ENCODE measurements around the gene ZNF385B.
"Not testable (repeated sequence)": the region's sequence is repeated elsewhere in the genome, so short reads cannot be mapped to it uniquely, and the experiment has no call there.

The ZNF385B gene

DNA sequence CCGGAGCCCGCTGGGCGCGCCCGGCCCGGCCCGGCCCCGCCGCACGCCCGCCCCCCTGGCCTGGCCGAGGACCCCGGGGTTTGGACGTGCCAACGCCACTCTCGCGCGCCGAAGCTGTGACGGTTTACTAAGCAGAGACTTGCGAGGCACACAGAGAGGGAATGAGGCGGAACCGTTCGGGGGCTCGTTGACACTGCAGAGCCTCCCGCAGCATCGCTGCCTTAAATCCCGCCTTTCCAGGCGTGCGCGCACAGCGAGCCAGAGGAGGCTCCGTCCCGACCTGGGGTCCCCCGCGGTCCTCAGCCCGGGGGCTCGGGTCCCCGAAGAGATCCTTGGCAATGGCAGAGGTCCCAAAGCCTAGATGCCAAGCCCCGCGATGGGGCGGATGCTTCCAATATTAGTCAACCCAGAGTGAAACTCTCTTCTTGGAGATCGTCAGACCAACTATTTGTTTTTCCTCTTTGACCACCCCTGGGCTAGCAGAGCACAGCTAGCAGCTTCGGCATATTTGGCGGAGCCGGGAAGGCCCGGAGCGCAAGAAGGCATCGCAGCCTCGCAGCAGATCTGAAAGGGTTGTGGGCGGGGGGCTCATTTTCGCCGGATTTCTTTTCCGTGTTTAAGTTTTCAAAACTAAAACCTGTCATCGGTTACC, at the start of gene ZNF385B:
ZNF385B (minus strand) TSS at position 197 of the 652 bp plus-strand sequence.
- peak; percentile 4 for DNase-seq
- in situ Hi-C loops (cut with HindIII; ENCODE audit: low pct_ligation_motif_present, low pct_unique_long_range_greater_than_20kb, low sequenced_read_pairs): no loop called here

GRCh38 chr2:179910735-179911113, 49.3 kb upstream of the ZNF385B start:
- in situ Hi-C loops (cut with HindIII; ENCODE audit: low pct_ligation_motif_present, low pct_unique_long_range_greater_than_20kb, low sequenced_read_pairs): no loop called here
- no peak for DNase-seq

- in situ Hi-C loops (cut with HindIII; ENCODE audit: low pct_ligation_motif_present, low pct_unique_long_range_greater_than_20kb, low sequenced_read_pairs): no loop called here
- no peak for DNase-seq
Measured at GRCh38 chr2:179909845-179910734, 48.7 kb upstream of the ZNF385B start.

GRCh38 chr2:179900655-179901054, 39.2 kb upstream of the ZNF385B start:
- in situ Hi-C loops (cut with HindIII; ENCODE audit: low pct_ligation_motif_present, low pct_unique_long_range_greater_than_20kb, low sequenced_read_pairs): no loop called here
- no peak for DNase-seq

GRCh38 chr2:179899666-179900065, 38.3 kb upstream of the ZNF385B start:
- in situ Hi-C loops (cut with HindIII; ENCODE audit: low pct_ligation_motif_present, low pct_unique_long_range_greater_than_20kb, low sequenced_read_pairs): no loop called here
- no peak for DNase-seq

GRCh38 chr2:179898873-179899272, 37.5 kb upstream of the ZNF385B start:
- in situ Hi-C loops (cut with HindIII; ENCODE audit: low pct_ligation_motif_present, low pct_unique_long_range_greater_than_20kb, low sequenced_read_pairs): no loop called here
- DNase-seq: peak; percentile 48

DNA sequence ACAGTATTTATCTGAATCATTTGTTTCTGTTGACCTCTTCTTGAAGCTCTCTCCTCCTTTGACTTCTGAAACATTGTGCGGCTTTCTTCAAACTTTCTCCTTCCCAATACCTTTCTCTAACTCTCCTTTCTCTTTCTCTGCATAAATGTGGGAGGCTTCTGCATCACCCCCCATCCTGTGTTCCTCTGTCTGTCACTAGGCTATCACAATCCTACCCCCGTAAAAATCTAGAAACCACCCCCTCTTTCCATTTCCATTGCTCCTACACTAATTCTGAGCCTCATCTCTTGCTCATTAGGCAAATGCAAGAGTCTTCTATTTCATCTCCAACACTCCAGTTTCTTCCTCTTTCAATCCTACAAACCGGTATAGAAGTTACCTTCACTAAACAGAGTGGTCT, 32.2 kb upstream of the ZNF385B start:
- DNase-seq: no peak
- in situ Hi-C loops (cut with HindIII; ENCODE audit: low pct_ligation_motif_present, low pct_unique_long_range_greater_than_20kb, low sequenced_read_pairs): no loop called here

GRCh38 chr2:179891237-179891636, 29.8 kb upstream of the ZNF385B start:
- in situ Hi-C loops (cut with HindIII; ENCODE audit: low pct_ligation_motif_present, low pct_unique_long_range_greater_than_20kb, low sequenced_read_pairs): no loop called here
- no peak for DNase-seq

DNA sequence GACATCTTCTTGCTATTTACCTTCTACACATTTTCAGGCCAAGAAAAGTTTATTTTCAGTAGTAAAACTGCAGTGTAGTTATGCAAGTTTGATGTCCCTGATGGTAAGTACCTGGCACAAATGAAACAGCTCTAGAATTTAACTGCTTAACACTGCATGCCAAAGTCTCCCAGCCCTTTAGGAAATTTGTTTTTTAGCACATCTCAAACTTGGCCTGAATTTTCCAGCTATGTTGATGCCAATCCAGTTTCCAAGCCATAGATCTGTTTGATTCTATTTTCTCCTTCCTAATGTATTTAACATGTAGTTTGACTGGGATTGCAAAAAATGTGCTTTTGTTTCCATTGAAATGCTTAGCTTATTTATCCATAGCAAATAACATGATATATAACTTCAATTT, 29.3 kb upstream of the ZNF385B start:
- DNase-seq: no peak
- in situ Hi-C loops (cut with HindIII; ENCODE audit: low pct_ligation_motif_present, low pct_unique_long_range_greater_than_20kb, low sequenced_read_pairs): no loop called here

DNA sequence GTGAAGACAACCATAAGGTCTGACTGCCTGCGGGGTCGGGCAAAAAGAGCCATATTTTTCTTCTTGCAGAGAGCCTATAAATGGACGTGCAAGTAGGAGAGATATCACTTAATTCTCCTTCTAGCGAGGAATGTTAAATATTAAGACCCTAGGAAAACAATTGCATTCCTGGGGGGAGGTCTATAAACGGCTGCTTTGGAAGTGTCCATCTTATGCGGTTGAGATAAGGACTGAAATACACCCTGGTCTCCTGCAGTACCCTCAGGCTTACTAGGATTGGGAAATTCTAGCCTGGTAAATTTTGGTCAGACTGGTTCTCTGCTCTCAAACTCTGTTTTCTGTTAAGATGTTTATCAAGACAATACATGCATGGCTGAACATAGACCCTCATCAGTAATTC, 27.2 kb upstream of the ZNF385B start:
- DNase-seq; in situ Hi-C loops (cut with HindIII; ENCODE audit: low pct_ligation_motif_present, low pct_unique_long_range_greater_than_20kb, low sequenced_read_pairs): not testable (repeated sequence)

DNA sequence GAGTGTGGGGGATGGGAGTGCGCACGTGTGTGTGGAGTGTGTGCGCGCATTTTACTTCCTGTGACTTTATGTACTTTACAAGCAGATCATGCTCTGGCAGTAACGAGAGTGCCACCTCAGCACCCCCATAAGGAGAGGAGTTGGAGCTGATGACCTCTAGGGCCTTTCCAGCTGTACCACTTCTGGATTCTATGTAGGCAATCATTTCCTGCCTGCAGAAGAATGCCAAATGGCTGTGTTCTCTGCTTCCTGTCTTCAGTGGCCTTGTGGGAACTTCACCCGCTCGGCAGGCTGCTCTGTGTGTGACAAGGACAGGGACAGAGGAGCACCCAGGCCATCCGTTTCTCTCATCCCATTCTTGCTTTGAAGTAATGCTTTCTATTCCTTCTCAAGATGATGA, 22.8 kb upstream of the ZNF385B start:
- in situ Hi-C loops (cut with HindIII; ENCODE audit: low pct_ligation_motif_present, low pct_unique_long_range_greater_than_20kb, low sequenced_read_pairs): no loop called here
- DNase-seq: no peak

DNA sequence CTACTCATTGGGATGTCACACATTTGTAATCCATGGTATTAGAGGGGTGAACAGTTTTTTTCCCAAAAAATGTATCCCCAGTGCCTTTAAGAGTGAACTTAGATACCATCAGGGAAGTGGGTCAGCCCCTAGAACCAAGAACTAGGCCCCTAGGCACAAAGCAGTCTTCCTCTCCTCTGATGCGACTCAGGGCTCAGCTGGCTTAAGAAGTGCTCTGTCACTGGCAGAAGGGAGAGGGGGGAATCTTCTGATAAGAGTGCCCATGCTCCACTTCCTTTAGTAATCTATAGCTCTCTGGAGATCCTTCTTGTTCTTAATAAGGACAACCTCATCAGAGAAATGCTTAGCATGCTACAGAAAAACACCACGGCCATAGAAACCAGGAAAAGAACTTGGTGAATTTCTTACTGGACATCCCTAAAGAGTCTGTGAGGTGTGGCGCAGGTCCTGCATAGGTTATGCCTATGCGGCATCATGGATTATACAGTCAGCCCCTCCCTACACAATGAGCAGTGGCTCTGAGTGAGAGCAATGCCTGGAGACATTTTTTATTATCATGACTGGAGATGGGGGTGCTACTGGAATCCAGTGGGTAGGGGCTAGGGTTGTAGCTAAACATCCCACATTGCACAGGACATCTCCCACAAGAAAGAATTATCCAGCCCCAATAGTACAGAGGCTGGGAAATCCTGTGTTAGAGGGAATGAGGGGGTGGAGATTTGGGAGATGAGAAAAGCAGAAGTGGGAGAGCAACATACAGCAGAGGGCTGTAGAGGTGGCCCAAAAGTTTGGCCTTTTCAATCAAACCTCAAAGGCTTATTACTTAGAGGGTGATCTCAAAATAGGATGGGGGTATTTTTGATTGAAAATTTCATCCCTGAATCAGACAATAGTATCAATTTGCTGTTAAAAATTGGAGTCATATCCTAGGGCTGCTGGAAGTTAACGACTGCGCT, 21.7 kb upstream of the ZNF385B start:
- DNase-seq: no peak
- in situ Hi-C loops (cut with HindIII; ENCODE audit: low pct_ligation_motif_present, low pct_unique_long_range_greater_than_20kb, low sequenced_read_pairs): no loop called here

- in situ Hi-C loops (cut with HindIII; ENCODE audit: low pct_ligation_motif_present, low pct_unique_long_range_greater_than_20kb, low sequenced_read_pairs): no loop called here
- DNase-seq: no peak
Measured at GRCh38 chr2:179877601-179878364, 16.4 kb upstream of the ZNF385B start.

DNA sequence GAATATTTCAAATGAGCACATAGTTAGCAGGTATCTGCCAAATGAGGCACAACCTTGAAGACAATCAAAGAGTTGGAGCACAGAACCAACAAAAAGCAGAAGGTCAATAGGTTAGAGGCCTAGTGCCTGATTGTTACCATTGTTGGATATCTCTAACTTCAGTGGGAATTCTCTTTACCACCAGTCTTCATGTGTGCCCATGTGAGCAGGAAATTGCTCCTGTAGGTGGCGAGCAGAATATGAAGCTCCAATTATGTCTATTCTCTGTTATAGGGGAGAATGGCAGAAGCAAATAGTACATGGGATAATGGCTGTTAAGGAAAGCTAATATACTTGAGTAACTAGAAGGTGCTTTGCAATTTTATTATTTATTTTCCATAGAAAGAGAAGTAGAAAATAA, 14.9 kb upstream of the ZNF385B start:
- in situ Hi-C loops (cut with HindIII; ENCODE audit: low pct_ligation_motif_present, low pct_unique_long_range_greater_than_20kb, low sequenced_read_pairs): no loop called here
- DNase-seq: no peak

GRCh38 chr2:179875864-179876263, 14.5 kb upstream of the ZNF385B start:
- in situ Hi-C loops (cut with HindIII; ENCODE audit: low pct_ligation_motif_present, low pct_unique_long_range_greater_than_20kb, low sequenced_read_pairs): no loop called here
- DNase-seq: no peak

- DNase-seq: no peak
- in situ Hi-C loops (cut with HindIII; ENCODE audit: low pct_ligation_motif_present, low pct_unique_long_range_greater_than_20kb, low sequenced_read_pairs): no loop called here
Measured at GRCh38 chr2:179862898-179863458, 1.6 kb upstream of the ZNF385B start.

GRCh38 chr2:179861027-179861415, 391 bp downstream of the ZNF385B start:
- in situ Hi-C loops (cut with HindIII; ENCODE audit: low pct_ligation_motif_present, low pct_unique_long_range_greater_than_20kb, low sequenced_read_pairs): no loop called here
- peak; percentile 11 for DNase-seq
